ENCODE data around the gene BOLA2.
"Not testable (repeated sequence)": the region's sequence is repeated elsewhere in the genome, so short reads cannot be mapped to it uniquely, and the experiment has no call there.

Gene BOLA2

DNA sequence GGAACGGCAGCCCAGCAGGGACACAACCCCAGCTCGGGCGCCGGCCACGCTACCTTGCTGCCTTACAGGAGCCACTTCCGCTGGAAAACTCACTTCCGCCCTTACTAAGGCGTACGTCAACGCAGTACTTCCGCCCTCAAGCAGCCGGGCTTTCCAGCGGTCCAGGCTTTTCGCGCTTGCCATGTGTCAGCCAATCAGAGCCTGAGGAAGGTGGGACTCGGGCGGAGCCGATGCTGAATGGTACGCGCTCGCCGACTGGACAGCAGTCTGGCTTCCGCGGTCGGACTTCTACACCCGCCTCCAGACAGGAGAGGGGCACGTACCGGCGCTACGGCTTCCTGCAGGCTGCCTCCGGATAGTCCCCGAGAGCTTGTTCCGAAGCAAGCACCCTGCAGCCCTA, at the start of gene BOLA2, which contains the start of gene SLX1B:
TSS of gene BOLA2 (minus strand) at position 83 of the 400 bp plus-strand sequence. CDS start 98 bp downstream, outside the sequence.
TSS of gene SLX1B (plus strand) at position 265 of the 400 bp plus-strand sequence.
- not testable (repeated sequence) for DNase-seq (ENCODE audit: low spot score)

DNA sequence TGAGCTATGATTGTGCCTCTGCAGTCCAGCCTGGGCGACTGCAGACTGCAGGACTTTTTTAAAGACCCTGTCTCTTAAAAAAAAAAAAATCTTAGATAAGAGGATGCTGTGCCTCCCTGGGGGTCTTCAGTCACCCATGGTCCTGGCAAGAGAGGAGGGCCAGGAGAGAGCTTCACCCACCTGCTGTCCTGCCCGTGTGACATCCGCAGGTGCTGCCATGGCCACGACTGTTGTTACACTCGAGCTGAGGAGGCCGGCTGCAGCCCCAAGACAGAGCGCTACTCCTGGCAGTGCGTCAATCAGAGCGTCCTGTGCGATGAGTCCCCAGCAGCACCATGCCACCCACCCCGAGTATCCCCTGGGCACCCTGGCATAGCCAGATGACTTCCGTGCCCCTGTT, 28.1 kb upstream of the BOLA2 start:
- not testable (repeated sequence) for DNase-seq (ENCODE audit: low spot score)

DNA sequence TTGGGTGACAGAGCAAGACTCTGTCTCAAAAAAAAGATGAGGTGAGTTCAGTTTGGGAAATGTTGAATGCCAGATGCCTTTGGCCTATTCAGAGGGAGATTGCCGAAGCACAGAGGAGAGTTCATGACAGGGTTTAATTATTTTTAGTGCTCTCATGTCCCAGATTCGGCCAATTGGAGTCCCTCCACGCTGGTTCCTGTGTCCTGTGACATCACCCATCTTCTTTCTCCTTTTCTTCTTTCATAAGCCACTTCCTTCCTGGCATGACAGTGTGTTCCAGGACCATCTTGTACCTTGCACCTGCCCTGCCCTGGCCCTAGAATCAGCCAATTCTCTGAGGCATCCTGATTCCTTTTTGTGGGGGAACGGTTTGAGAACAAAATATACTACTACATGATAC, 17.9 kb upstream of the BOLA2 start:
- not testable (repeated sequence) for DNase-seq (ENCODE audit: low spot score)

DNA sequence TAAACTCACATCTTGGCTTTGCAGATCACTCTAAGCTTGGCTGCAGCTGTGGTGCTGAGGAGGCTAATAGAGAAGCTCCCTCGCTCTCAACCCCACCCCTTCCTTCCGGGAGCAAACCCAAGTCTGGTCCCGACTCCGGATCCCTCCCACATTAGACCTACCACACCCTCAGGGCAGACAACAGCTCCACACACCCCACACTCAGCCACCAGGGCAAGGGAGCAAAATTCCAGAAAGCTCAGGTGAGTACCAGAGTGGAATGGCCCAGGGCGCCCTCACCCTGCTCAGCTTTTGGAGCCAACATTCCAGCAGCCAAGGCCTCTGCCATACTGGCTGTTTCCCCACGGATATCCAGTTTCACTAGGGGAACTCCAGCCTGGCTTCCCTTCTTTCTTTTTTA, 15.5 kb upstream of the BOLA2 start:
- DNase-seq (ENCODE audit: low spot score) = not testable (repeated sequence)

DNA sequence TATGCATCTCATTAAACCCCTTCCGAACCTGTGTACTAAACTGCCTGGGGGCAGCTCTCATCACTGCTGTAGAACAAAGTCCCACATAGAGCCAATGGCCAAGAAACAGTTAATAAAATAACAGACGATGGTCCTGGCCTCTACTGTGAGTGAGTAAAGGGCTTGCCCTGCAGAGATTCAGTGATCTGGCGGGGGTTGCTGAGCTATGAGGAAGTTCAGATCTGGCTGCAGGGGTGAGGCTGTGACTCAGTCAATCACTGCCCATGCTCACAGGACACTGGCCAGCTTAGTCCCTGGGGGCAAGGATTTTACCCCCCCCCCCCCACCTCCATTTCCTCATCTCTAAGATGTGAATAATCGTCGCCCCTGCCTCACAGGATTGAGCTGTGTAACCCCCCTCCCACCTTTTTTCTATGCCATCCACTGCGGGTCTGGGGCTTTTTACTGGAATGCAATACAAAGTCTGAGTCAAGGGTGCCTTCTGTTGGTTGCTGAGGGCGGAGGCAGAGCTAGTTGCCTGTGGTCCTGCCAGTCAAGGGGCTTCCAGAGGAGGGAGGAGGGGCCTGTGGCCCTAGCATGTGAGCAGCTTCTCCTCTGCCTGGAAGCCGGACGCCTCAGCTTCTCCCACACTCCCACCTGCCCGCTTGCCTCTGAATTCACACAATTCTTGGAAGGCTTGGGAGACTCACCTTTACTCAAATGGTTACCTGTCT, 13.7 kb upstream of the BOLA2 start:
- not testable (repeated sequence) for DNase-seq (ENCODE audit: low spot score)

DNA sequence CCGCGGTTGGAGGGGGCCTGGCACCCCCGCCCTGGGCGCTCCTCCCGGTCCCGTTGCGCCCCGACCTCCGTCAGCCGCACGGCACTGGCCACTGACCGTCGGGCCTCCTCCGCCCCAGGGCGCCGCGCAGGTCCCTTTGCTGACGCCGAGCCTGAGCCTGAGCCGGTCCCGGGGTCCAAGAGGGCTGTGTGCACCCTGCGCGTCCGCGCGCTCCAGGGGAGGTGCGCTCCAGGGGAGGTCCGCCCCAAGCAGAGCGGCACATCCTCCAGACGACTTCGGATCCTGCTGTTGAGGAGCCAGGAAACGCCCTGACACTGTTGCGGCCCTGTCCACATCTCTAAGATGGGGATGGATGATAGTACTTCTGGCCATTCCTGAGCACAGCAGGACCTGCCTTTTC, 12.8 kb upstream of the BOLA2 start:
- not testable (repeated sequence) for DNase-seq (ENCODE audit: low spot score)

DNA sequence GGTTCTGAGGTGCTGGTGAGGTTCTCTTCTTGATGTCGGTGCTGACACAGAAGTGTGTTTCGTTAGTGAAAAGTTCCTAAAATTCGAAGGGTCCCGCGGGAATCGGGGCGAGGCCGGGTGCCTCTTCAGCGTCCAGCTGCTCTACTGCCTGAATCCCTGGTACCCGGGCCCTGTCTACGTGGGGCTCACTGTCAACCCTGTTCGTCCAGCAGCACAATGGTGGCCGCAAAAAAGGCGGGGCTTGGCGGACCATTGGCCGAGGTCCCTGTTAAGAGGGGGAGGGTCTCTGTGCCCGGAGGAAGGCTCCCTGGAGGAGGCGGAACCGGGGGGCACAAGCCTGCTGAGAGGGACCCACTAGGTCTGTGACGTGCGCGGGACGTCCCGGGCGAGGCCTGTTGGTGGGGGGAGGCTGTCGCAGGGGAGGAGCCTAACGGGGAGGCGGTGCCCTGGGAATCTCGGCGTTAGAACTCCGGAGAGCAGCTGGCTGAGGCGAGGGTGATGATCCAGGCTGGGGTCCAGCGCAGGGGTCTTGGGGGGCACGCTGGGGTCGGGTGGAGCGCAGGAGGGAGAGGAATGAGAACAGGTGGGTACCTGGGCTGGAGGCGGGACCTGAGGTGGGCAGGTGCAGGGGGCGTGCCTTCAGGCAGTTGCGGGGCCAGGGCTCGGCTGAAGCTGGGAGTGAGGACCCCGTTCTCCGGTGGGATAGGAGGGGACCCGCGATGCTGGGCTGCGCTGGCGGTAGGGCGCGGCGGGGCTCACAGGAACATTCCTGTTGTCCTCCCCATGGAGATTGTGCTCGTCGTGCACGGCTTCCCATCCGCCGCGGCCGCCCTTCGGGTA, 12.1 kb upstream of the BOLA2 start:
- not testable (repeated sequence) for DNase-seq (ENCODE audit: low spot score)

DNA sequence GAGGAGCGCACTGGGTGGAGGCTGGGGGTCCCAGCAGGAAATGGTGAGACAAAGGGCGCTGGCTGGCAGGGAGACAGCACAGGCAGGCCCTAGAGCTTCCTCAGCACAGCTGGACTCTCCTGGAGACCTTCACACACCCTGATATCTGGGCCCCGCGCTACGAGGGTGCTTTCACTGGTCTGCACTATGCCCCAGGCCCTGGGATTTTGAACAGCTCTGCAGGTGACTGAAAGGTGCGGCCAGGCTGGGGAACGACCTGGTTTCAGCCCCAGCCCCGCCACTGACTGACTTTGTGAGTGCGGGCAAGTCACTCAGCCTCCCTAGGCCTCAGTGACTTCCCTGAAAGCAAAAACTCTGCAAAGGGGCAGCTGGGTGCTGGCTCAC, 6.5 kb upstream of the BOLA2 start:
- DNase-seq (ENCODE audit: low spot score) = not testable (repeated sequence)

DNA sequence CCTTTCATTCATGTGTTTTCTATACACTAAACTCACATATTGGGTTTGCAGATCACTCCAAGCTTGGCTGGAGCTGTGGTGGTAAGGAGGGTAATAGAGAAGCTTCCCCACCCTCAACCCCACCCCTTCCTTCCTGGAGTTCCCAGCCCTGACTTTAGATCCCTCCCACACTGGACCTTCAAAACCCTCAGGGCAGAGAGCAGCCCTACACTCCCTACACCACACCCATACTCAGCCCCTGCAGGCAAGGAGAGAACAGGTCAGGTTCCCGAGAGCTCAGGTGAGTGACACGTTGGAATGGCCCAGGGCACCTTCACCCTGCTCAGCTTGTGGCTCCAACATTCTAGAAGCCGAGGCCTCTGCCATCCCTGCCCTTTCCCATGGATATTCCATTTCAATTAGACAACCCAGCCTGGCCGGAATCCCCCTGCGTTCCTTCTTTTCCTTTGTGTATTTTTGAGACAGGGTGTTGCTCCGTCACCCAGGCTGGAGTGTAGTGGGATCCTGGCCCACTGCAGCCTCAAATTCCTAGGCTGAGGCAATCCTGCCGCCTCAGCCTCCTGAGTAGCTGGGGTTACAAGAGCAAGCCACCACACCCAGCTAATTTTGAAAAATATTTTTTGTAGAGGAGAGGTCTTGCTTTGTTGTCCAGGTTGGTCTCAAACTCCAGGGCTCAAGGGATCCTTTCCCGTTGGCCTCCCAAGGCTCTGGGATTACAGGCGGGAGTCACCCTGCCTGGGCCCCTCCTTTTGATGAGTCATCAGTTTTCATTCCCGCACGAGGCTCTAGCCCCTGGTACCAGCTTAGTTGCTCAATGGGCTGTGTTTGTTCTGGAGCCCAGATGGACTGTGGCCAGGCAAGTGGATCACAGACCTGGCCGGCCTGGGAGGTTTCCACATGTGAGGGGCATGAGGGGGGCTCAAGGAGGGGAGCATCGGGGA, 5.8 kb upstream of the BOLA2 start, which contains the start of gene SULT1A4:
TSS of gene SULT1A4 (plus strand) at position 208 of the 941 bp plus-strand sequence. CDS start 1,473 bp downstream, outside the sequence.
- DNase-seq (ENCODE audit: low spot score) = not testable (repeated sequence)

DNA sequence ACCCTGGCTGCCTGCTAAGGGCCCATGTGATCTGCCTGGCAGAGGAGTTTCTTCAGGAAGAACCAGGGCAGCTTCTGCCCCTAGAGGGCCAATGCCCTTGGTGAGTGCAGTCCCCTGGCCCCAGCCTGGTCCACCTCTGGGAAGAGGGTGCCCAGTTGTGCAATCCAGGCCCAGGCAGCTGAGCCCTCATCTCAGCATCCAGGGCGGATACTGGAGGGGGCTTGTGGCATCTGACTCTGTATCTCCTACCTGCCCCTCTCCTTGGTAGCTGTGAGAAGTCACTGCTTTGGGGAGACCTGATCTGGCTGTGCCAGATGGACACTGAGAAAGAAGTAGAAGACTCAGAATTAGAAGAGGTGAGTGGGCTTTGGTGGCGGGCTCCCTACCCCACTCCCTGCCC, 3.5 kb upstream of the BOLA2 start:
- DNase-seq (ENCODE audit: low spot score) = not testable (repeated sequence)

DNA sequence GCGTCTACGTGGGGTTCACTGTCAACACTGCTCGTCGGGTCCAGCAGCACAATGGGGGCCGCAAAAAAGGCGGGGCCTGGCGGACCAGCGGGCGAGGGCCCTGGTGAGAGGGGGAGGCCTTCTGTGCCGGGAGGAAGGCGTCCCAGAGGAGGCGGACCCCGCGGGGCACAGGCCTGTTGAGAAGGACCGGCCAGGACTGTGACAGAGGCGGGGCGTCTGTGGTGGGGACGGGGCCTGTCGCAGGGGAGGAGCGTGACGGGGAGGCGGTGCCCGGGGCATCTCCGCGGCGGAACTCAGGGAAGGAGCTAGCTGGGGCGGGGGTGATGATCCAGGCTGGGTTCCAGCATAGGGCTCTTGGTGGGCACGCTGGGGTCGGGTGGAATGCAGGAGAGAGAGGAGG, 677 bp upstream of the BOLA2 start:
- not testable (repeated sequence) for DNase-seq (ENCODE audit: low spot score)

DNA sequence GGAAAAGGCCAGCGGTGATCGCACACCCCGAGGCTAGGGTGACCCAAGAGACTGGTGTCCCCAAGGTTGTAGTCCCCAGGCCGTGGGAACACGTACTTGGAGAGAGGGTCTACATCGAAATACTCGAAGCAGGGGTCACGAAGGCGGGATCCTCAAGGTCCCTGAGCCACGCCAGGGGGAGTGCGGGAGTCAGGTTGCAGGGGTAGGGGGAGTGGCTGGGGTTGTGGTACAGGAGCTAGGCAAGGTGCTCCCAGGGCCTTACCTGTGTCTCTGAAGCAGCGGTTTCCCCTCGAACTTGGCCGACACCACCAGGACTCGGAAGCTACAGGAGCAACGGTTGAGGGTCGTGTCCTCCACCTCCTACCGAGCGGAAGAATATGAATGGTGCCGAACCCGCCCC, 397 bp downstream of the BOLA2 start:
- DNase-seq (ENCODE audit: low spot score) = not testable (repeated sequence)

DNA sequence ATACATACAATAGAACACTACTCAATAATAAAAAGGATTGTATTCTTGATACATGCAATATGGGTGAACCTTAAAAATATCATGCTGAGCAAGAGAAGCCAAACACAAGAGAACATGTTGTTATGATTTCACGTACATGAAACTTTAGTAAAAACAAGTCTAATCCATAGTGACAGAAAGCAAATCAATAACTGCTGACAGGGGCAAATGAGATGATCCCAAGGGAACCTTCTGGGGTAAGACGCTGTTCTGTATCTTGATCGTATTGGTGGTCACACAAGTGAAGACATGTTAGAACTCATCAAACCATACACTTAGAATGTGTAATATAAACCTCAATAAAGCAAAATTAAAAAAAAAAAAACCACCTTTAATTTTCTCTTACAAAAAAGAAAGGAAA, 28.8 kb downstream of the BOLA2 start:
- not testable (repeated sequence) for DNase-seq (ENCODE audit: low spot score)

DNA sequence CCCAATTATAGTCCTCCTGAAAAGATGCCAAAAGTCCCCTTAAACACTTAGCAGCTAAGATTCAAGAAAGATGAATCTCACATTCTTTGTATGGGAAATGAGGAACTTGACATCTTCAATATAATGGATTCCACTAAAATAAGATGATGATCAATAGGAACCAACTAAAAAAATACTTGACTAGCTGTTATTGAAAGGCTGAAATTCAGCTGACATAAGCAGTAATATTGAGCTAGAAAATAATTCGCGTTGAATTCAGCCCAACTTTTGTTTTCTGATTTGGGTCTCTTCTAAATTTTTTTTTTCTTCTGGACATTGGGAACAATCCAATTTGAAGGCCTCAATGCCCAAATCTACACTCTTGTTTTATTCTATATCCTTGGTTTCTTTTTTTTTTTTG, 30.6 kb downstream of the BOLA2 start:
- not testable (repeated sequence) for DNase-seq (ENCODE audit: low spot score)

DNA sequence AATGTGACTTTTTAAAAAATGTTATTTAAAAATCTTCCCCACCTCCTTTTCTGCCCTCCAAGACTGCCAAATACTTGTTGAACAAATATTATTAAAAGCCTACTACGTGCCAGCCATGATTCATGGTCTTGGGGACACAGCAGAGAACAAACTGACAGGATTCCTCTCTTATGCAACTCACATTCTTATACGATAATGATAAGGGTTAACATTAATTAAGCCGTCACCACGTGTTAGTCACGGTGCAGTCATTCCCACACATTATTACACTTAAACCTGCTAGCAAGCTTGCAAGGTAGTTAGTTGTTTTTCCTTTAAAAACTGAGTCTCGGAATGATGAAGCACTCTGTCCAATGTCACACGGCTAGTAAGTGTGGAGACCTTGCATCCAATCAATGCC, 48.9 kb downstream of the BOLA2 start:
- DNase-seq (ENCODE audit: low spot score) = not testable (repeated sequence)

Measured in HuH-7.5 (cell line).